Measurements from ENCODE around the gene PRTFDC1.

DNA sequence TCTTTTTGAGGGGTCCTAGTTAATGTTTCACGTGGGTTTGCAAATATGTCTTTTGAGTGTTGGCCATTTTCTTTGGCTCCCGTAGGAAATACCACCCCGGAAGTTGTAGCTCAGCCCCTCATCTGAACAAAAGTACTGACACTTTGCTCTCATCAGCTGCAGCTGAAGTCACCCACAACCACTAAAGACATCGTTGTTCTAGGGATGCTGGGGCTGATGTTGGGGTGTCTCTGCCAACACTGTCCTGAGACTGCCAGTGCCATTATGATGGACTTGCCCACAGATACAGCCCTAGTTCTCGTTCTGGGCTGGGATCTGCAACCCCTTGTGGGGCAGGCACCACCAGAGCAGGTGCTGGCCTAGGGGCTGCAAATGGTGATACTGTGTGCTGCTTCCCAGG, 146.1 kb downstream of the PRTFDC1 start:
- TF ChIP-seq, protein P1, sequence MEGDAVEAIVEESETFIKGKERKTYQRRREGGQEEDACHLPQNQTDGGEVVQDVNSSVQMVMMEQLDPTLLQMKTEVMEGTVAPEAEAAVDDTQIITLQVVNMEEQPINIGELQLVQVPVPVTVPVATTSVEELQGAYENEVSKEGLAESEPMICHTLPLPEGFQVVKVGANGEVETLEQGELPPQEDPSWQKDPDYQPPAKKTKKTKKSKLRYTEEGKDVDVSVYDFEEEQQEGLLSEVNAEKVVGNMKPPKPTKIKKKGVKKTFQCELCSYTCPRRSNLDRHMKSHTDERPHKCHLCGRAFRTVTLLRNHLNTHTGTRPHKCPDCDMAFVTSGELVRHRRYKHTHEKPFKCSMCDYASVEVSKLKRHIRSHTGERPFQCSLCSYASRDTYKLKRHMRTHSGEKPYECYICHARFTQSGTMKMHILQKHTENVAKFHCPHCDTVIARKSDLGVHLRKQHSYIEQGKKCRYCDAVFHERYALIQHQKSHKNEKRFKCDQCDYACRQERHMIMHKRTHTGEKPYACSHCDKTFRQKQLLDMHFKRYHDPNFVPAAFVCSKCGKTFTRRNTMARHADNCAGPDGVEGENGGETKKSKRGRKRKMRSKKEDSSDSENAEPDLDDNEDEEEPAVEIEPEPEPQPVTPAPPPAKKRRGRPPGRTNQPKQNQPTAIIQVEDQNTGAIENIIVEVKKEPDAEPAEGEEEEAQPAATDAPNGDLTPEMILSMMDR (IDR thresholded peaks at IDR 0.05): no peak
- TF ChIP-seq POLR2A (IDR thresholded peaks at IDR 0.05) (no peak), POLR2AphosphoS5 (IDR thresholded peaks at IDR 0.05) (no peak), EP300 (IDR thresholded peaks at IDR 0.05) (no peak)
